ENCODE results near the gene MLIP. TPM values are rescaled to one million over a fixed set of nuclear protein-coding genes. Genes with fewer than 3 reads are reported as not detected.

The MLIP gene
- total RNA-seq, 2 donors from 2014 or later, result 0.42 to 1.2 TPM

DNA sequence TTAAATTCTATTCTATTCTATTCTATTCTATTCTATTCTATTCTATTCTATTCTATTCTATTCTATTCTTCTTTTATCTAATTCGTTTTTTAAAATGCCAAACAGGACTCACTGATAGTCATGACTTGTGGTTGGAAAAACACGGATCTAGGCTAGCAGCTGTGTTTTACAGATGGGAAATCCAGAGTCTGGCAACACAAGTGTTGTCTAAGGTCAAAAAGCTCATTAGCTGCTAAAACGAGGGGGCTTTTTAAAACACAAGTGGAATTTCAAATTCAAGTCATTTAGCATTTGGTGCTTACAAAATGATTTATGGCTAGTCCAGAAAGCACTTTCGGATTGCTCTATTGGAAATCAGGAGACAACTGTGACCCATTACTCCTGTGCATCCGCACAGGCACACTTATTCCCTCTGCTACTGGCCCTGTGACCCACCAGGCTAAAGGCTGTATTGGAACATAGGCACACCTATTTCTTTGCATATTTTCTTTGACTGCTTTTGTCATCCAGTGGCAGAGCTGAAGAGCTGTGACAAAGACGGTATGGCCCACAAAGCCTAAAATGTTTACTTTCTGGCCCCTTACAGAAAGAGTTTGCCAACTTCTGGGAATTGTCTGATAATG is 17.8 kb upstream of the MLIP start:
- H3K27ac ChIP-seq, result no peak overlapping the region
- no peaks in the 10 kb centered on the region for H3K4me1 ChIP-seq
- no peak for DNase-seq
- H3K36me3 ChIP-seq, result no peaks in the 10 kb centered on the region
- no peak overlapping the region for H3K9ac ChIP-seq (ENCODE audit: low read depth in 2 of 2, low read length in 2 of 2)
- intact Hi-C loops (cut with DNase I), result no loop called here
- TF ChIP-seq, protein P1, sequence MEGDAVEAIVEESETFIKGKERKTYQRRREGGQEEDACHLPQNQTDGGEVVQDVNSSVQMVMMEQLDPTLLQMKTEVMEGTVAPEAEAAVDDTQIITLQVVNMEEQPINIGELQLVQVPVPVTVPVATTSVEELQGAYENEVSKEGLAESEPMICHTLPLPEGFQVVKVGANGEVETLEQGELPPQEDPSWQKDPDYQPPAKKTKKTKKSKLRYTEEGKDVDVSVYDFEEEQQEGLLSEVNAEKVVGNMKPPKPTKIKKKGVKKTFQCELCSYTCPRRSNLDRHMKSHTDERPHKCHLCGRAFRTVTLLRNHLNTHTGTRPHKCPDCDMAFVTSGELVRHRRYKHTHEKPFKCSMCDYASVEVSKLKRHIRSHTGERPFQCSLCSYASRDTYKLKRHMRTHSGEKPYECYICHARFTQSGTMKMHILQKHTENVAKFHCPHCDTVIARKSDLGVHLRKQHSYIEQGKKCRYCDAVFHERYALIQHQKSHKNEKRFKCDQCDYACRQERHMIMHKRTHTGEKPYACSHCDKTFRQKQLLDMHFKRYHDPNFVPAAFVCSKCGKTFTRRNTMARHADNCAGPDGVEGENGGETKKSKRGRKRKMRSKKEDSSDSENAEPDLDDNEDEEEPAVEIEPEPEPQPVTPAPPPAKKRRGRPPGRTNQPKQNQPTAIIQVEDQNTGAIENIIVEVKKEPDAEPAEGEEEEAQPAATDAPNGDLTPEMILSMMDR (IDR thresholded peaks at IDR 0.05), result no peak
- H3K9me3 ChIP-seq, result no peaks in the 10 kb centered on the region
- H3K4me3 ChIP-seq, result no peak overlapping the region
- no peaks in the 10 kb centered on the region for H3K27me3 ChIP-seq

DNA sequence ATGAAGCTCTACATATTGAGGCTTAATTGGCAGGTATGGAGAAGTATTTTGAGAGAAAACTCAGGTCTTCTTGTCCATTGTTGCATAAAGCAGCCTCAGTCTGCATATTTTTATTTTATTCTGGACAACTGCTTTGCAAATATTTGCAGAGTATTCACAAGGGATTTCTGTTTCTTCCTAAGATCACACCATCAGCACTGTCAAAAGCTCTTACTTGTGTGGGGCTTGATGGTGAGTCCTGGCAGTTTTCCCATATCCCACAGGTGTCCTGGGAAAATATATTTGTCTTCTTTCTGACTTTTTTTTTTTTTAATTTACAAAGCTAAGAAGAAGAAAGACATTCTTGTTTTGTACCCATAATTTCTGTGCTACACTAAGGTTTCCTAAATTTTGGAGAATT is 16.9 kb upstream of the MLIP start:
- intact Hi-C loops (cut with DNase I), result no loop called here
- Histone ChIP-seq H3K4me3 (no peak overlapping the region), H3K36me3 (no peaks in the 10 kb centered on the region), H3K27me3 (no peaks in the 10 kb centered on the region), H3K4me1 (no peaks in the 10 kb centered on the region), H3K9ac (ENCODE audit: low read depth in 2 of 2, low read length in 2 of 2) (no peak overlapping the region), H3K27ac (no peak overlapping the region), H3K9me3 (no peaks in the 10 kb centered on the region)
- TF ChIP-seq, protein P1 (IDR thresholded peaks at IDR 0.05), result no peak
- no peak for DNase-seq

DNA sequence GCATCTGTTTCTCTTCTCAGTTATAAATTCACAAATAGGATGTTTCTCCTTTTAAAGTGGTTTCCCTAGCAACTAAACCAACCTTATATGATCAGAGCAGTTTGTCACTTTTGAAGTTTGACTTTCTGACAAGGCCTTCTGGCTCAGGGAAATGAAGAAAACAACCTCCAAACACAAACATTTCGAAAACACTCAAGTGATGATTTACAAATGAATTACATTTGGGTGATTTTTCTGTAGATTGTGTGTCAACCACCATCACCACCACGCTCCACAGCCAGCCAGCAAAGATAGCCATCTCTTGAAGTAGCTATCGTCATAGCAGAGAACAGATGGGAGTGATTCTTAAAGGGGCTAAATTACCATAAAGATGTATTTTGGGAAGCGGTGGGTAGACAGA is 16.5 kb upstream of the MLIP start:
- no peaks in the 10 kb centered on the region for H3K27me3 ChIP-seq
- TF ChIP-seq, protein P1 (IDR thresholded peaks at IDR 0.05), result no peak
- no peaks in the 10 kb centered on the region for H3K36me3 ChIP-seq
- no peaks in the 10 kb centered on the region for H3K4me1 ChIP-seq
- no peak for DNase-seq
- H3K9ac ChIP-seq (ENCODE audit: low read depth in 2 of 2, low read length in 2 of 2), result no peak overlapping the region
- no peak overlapping the region for H3K27ac ChIP-seq
- no peaks in the 10 kb centered on the region for H3K9me3 ChIP-seq
- no peak overlapping the region for H3K4me3 ChIP-seq
- intact Hi-C loops (cut with DNase I), result no loop called here

DNA sequence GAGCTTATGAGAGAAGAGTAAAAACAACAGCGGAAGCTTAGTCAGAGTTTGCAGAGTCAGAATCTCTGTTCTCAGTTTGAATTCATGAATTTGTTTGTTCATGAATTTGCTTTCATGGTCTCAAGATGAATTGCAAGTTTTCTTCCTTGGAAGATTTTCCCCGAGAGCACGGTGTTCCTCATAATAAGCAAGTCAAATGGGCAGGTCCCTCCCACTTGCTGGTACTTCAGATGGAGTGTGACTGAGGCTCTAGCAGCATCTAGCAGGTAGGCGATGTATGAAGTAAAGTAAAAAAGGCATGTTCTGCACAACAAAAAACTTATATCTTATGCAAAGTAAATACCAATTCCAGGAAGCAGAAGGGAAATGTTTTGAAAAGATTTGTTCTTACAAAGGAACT is 15.5 kb upstream of the MLIP start:
- no peak overlapping the region for H3K9ac ChIP-seq (ENCODE audit: low read depth in 2 of 2, low read length in 2 of 2)
- H3K4me3 ChIP-seq, result no peak overlapping the region
- H3K27ac ChIP-seq, result no peak overlapping the region
- no peaks in the 10 kb centered on the region for H3K27me3 ChIP-seq
- H3K36me3 ChIP-seq, result no peaks in the 10 kb centered on the region
- TF ChIP-seq, protein P1 (IDR thresholded peaks at IDR 0.05), result no peak
- intact Hi-C loops (cut with DNase I), result no loop called here
- no peaks in the 10 kb centered on the region for H3K4me1 ChIP-seq
- DNase-seq, result no peak
- no peaks in the 10 kb centered on the region for H3K9me3 ChIP-seq

DNA sequence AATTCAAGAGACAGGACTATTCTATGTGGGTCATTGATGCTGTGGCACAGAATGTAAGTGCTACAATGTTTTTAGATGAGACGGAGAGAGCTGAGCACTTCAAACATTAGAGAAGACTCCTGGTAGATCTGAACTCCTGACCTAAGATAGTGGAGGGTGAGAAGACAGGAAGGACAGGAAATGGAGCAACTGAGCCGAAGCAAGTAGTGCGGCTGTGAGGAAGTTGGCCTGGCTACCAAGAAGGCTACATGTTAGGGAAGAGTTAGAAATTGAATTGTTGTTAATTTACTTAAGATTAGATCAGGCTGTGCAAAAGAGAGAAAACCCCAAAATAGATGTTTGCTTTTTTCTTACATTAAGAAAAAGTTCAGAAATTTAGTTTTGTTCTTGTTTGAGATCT is 14.4 kb upstream of the MLIP start:
- DNase-seq, result no peak
- Histone ChIP-seq H3K9ac (ENCODE audit: low read depth in 2 of 2, low read length in 2 of 2) (no peak overlapping the region), H3K4me1 (no peaks in the 10 kb centered on the region), H3K4me3 (no peak overlapping the region), H3K36me3 (no peaks in the 10 kb centered on the region), H3K9me3 (no peaks in the 10 kb centered on the region), H3K27me3 (no peaks in the 10 kb centered on the region), H3K27ac (no peak overlapping the region)
- intact Hi-C loops (cut with DNase I), result no loop called here
- TF ChIP-seq, protein P1 (IDR thresholded peaks at IDR 0.05), result no peak
